Neural progenitor cell (in vitro differentiated cells): ENCODE data around the gene THRAP3.

Experiments used
- EZH2 ChIP-seq: fragments of 200-600 bp; sonication (generic); IDR thresholded peaks from 2 replicates; pipeline ENCODE4 v1.6.1; 2017; ENCODE audit warnings: antibody characterized with exemption, mild to moderate bottlenecking, moderate library complexity
- TF ChIP-seq, protein P1 (sequence below): fragments of 200-600 bp; sonication (generic); IDR thresholded peaks from 2 replicates; pipeline ENCODE4 v1.5.1; 2017; ENCODE audit warnings: antibody characterized with exemption, mild to moderate bottlenecking

DNA sequence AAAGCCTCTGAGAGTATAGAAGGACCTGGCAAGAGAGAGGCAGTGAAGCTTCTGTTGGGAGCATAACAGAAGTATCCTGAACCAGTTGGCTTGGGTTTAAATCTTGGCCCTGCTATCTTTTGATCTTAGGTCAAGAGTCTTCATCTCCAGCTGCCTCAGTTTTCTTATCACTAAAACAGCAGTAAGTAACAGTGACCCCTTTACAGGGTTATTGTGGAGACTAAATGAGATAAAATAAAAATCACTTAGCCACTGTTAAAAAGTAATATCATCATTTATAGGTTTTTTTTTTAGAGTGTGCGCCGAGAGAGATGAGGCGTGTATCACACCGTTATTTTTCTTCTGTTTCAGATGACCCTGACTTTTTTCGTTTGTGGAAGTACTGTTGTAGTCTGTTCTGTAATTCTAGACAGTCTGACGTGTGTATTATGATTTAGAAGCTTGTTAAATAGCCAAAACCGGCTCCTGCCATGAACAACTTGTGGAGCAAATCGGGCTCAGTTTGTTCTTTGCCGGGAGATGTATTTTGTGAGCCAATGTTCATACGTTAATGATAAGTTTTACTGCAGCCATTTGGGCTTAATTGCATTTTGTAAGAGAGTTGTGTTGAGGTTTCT, 1.1 kb downstream of the THRAP3 start:
- TF ChIP-seq, protein P1, sequence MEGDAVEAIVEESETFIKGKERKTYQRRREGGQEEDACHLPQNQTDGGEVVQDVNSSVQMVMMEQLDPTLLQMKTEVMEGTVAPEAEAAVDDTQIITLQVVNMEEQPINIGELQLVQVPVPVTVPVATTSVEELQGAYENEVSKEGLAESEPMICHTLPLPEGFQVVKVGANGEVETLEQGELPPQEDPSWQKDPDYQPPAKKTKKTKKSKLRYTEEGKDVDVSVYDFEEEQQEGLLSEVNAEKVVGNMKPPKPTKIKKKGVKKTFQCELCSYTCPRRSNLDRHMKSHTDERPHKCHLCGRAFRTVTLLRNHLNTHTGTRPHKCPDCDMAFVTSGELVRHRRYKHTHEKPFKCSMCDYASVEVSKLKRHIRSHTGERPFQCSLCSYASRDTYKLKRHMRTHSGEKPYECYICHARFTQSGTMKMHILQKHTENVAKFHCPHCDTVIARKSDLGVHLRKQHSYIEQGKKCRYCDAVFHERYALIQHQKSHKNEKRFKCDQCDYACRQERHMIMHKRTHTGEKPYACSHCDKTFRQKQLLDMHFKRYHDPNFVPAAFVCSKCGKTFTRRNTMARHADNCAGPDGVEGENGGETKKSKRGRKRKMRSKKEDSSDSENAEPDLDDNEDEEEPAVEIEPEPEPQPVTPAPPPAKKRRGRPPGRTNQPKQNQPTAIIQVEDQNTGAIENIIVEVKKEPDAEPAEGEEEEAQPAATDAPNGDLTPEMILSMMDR = no peak
- no peak for TF ChIP-seq EZH2
